ENCODE measurements around the gene VPS25. TPM values are rescaled to one million over a fixed set of nuclear protein-coding genes. Genes with fewer than 3 reads are reported as not detected.

VPS25 gene
- total RNA-seq, 2 experiments from 2014 or later, result 51.9 to 59.4 TPM

- Mint-ChIP-seq H3K27ac (no peak overlapping the region), H3K9me3 (no peaks in the 10 kb centered on the region), H3K4me3 (no peak overlapping the region), H3K27me3 (peaks cover 70% of the 10 kb centered on the region), H3K4me1 (peaks cover 11% of the 10 kb centered on the region), H3K36me3 (ENCODE audit: low read depth) (no peaks in the 10 kb centered on the region)
- POLR2A ChIA-PET, result no interaction called here
- CTCF ChIA-PET, result interaction anchor here (0.6 to 1.0 kb wide), 3 partner anchors 24 to 136 kb away, joined by 3 to 5 read pairs (median 3); no protein-coding TSS in a partner anchor
- no peak for DNase-seq
These were observed 14.0 kb downstream of the VPS25 start for GRCh38 chr17:42787266-42787665.

- Mint-ChIP-seq H3K27me3 (peaks cover 25% of the 10 kb centered on the region), H3K27ac (no peak overlapping the region), H3K4me1 (peaks cover 2% of the 10 kb centered on the region), H3K9me3 (no peaks in the 10 kb centered on the region), H3K36me3 (ENCODE audit: low read depth) (peaks cover 2% of the 10 kb centered on the region), H3K4me3 (no peak overlapping the region)
- CTCF ChIA-PET, result interaction anchor here (0.6 kb wide), 1 partner anchor 671 kb away, joined by 3 read pairs; no protein-coding TSS in a partner anchor
- no peak for DNase-seq
- POLR2A ChIA-PET, result no interaction called here
These were observed 18.7 kb downstream of the VPS25 start for GRCh38 chr17:42791948-42792347.

- no peaks in the 10 kb centered on the region for H3K9me3 Mint-ChIP-seq
- ChIA-PET POLR2A (no interaction called here), CTCF (interaction anchor here (0.6 kb wide), 1 partner anchor 670 kb away, joined by 3 read pairs; no protein-coding TSS in a partner anchor)
- DNase-seq, result no peak
- H3K27me3 Mint-ChIP-seq, result peaks cover 21% of the 10 kb centered on the region
- H3K36me3 Mint-ChIP-seq (ENCODE audit: low read depth), result peaks cover 2% of the 10 kb centered on the region
- no peak overlapping the region for H3K27ac Mint-ChIP-seq
- H3K4me3 Mint-ChIP-seq, result no peak overlapping the region
- H3K4me1 Mint-ChIP-seq, result peaks cover 6% of the 10 kb centered on the region
These were observed 19.3 kb downstream of the VPS25 start for GRCh38 chr17:42792545-42792944.

- no peak for DNase-seq
- H3K36me3 Mint-ChIP-seq (ENCODE audit: low read depth), result peaks cover 9% of the 10 kb centered on the region
- peaks cover 7% of the 10 kb centered on the region for H3K27me3 Mint-ChIP-seq
- peaks cover 22% of the 10 kb centered on the region for H3K4me1 Mint-ChIP-seq
- POLR2A ChIA-PET, result interaction anchor here (0.7 kb wide), 1 partner anchor 197 kb away, joined by 3 read pairs; no protein-coding TSS in a partner anchor
- CTCF ChIA-PET, result interaction anchor here (1.2 kb wide), 1 partner anchor 29 kb away, joined by 4 read pairs; the partner anchor contains the start of gene BECN1
- peaks cover 3% of the 10 kb centered on the region for H3K9me3 Mint-ChIP-seq
- H3K27ac Mint-ChIP-seq, result no peak overlapping the region
- no peak overlapping the region for H3K4me3 Mint-ChIP-seq
These were observed 21.8 kb downstream of the VPS25 start for GRCh38 chr17:42795061-42795460.

- Mint-ChIP-seq H3K27ac (no peak overlapping the region), H3K36me3 (ENCODE audit: low read depth) (peaks cover 9% of the 10 kb centered on the region), H3K4me3 (no peak overlapping the region), H3K9me3 (peaks cover 3% of the 10 kb centered on the region), H3K27me3 (peaks cover 4% of the 10 kb centered on the region), H3K4me1 (peaks cover 22% of the 10 kb centered on the region)
- DNase-seq, result no peak
- ChIA-PET POLR2A (interaction anchor here (0.7 kb wide), 1 partner anchor 197 kb away, joined by 3 read pairs; no protein-coding TSS in a partner anchor), CTCF (interaction anchor here (0.6 to 1.2 kb wide), 3 partner anchors 9 to 29 kb away, joined by 3 to 4 read pairs (median 3); partner anchors contain the start of gene BECN1)
These were observed 22.2 kb downstream of the VPS25 start for GRCh38 chr17:42795465-42795864.

- peaks cover 3% of the 10 kb centered on the region for H3K27me3 Mint-ChIP-seq
- peaks cover 22% of the 10 kb centered on the region for H3K4me1 Mint-ChIP-seq
- no peak for DNase-seq
- H3K36me3 Mint-ChIP-seq (ENCODE audit: low read depth), result peaks cover 9% of the 10 kb centered on the region
- CTCF ChIA-PET, result interaction anchor here (0.6 to 1.1 kb wide), 2 partner anchors 10 to 12 kb away, joined by 3 read pairs; no protein-coding TSS in a partner anchor
- POLR2A ChIA-PET, result interaction anchor here (0.6 kb wide), 1 partner anchor 169 kb away, joined by 3 read pairs; no protein-coding TSS in a partner anchor
- H3K9me3 Mint-ChIP-seq, result peaks cover 3% of the 10 kb centered on the region
- no peak overlapping the region for H3K27ac Mint-ChIP-seq
- H3K4me3 Mint-ChIP-seq, result no peak overlapping the region
These were observed 23.0 kb downstream of the VPS25 start for GRCh38 chr17:42796066-42796758.

- H3K27me3 Mint-ChIP-seq, result peaks cover 5% of the 10 kb centered on the region
- H3K4me1 Mint-ChIP-seq, result peaks cover 22% of the 10 kb centered on the region
- ChIA-PET CTCF (interaction anchor here (1.0 to 2.2 kb wide), 5 partner anchors 16 to 219 kb away, joined by 3 to 7 read pairs (median 6); partner anchors contain the start of genes BECN1 and PSMC3IP), POLR2A (no interaction called here)
- peaks cover 3% of the 10 kb centered on the region for H3K9me3 Mint-ChIP-seq
- no peak overlapping the region for H3K27ac Mint-ChIP-seq
- peak overlapping the region; percentile 91 for H3K4me3 Mint-ChIP-seq
- DNase-seq, result no peak
- H3K36me3 Mint-ChIP-seq (ENCODE audit: low read depth), result peaks cover 9% of the 10 kb centered on the region
These were observed 24.1 kb downstream of the VPS25 start for GRCh38 chr17:42797067-42798007.

GRCh38 chr17:42798011-42798382 lies 24.7 kb downstream of the VPS25 start:
- peaks cover 5% of the 10 kb centered on the region for H3K27me3 Mint-ChIP-seq
- CTCF ChIA-PET, result interaction anchor here (1.1 to 2.2 kb wide), 5 partner anchors 17 to 686 kb away, joined by 3 to 7 read pairs (median 6); partner anchors contain the start of genes BECN1, DHX8 and PSMC3IP
- H3K4me3 Mint-ChIP-seq, result peak overlapping the region; percentile 91
- POLR2A ChIA-PET, result interaction anchor here (0.6 kb wide), 1 partner anchor 219 kb away, joined by 3 read pairs; no protein-coding TSS in a partner anchor
- H3K9me3 Mint-ChIP-seq, result peaks cover 3% of the 10 kb centered on the region
- H3K4me1 Mint-ChIP-seq, result peaks cover 22% of the 10 kb centered on the region
- H3K36me3 Mint-ChIP-seq (ENCODE audit: low read depth), result peaks cover 9% of the 10 kb centered on the region
- DNase-seq, result no peak
- H3K27ac Mint-ChIP-seq, result peak overlapping the region; percentile 85

GRCh38 chr17:42798383-42799380 lies 25.4 kb downstream of the VPS25 start, which contains the start of the genes CNTD1 and COA3:
CNTD1 (plus strand) TSS chr17:42798861; CDS start chr17:42799068, 207 bp downstream.
COA3 (minus strand) TSS chr17:42798704; CDS start chr17:42798681, 23 bp downstream.
- peak within 1 kb of the TSS; percentile 91 for H3K4me3 Mint-ChIP-seq

GRCh38 chr17:42803074-42803883 lies 30.0 kb downstream of the VPS25 start:
- no peak overlapping the region for H3K4me3 Mint-ChIP-seq
- ChIA-PET POLR2A (no interaction called here), CTCF (interaction anchor here (0.8 to 0.9 kb wide), 3 partner anchors 15 to 17 kb away, joined by 3 read pairs; no protein-coding TSS in a partner anchor)
- H3K27me3 Mint-ChIP-seq, result peaks cover 5% of the 10 kb centered on the region
- peaks cover 5% of the 10 kb centered on the region for H3K36me3 Mint-ChIP-seq (ENCODE audit: low read depth)
- H3K4me1 Mint-ChIP-seq, result peaks cover 9% of the 10 kb centered on the region
- H3K9me3 Mint-ChIP-seq, result peaks cover 3% of the 10 kb centered on the region
- DNase-seq, result no peak
- no peak overlapping the region for H3K27ac Mint-ChIP-seq

More at GRCh38 chr17:42798383-42799380, 25.4 kb downstream of the VPS25 start, which contains the start of the genes CNTD1 and COA3:
- peaks cover 22% of the 10 kb centered on the region for H3K4me1 Mint-ChIP-seq
- H3K36me3 Mint-ChIP-seq (ENCODE audit: low read depth), result peaks cover 9% of the 10 kb centered on the region
- peak; percentile 84 for DNase-seq
- H3K27me3 Mint-ChIP-seq, result peaks cover 5% of the 10 kb centered on the region
- POLR2A ChIA-PET, result interaction anchor here (0.6 kb wide), 1 partner anchor 220 kb away, joined by 3 read pairs; no protein-coding TSS in a partner anchor
- H3K27ac Mint-ChIP-seq, result peak within 1 kb of the TSS; percentile 85
- CTCF ChIA-PET, result interaction anchor here (0.6 to 2.2 kb wide), 6 partner anchors 18 to 768 kb away, joined by 3 to 7 read pairs (median 4); partner anchors contain the start of genes BECN1, DHX8 and PSMC3IP
- H3K9me3 Mint-ChIP-seq, result peaks cover 3% of the 10 kb centered on the region
